GM10248 (cell line): Measurements from ENCODE around the gene IGFBPL1.

Experiments
- CTCF ChIA-PET: fragments of 300-600 bp; sonication (Branson Sonifier 250); formaldehyde crosslinking; extraction: SDS; loops from one replicate; lab custom pipeline; 2021; ENCODE audit warnings: antibody characterized with exemption; lab: Yijun Ruan, JAX
- POLR2A ChIA-PET: fragments of 350-650 bp; sonication (Branson Sonifier 250); formaldehyde crosslinking; extraction: SDS; loops from one replicate; lab custom pipeline; 2020; ENCODE audit warnings: antibody characterized with exemption; lab: Yijun Ruan, JAX
- DNase-seq: peaks from one replicate; pipeline ENCODE4 v3.0.0; 2012; ENCODE audit errors: extremely low spot score
- CTCF ChIP-seq: IDR thresholded peaks from 2 replicates; pipeline ENCODE4 v1.5.1; 2012; ENCODE audit warnings: mild to moderate bottlenecking, low read depth; ENCODE audit errors: extremely low read depth, missing control alignments, control extremely low read depth

The IGFBPL1 gene

GRCh38 chr9:38395653-38396370 is 28.4 kb downstream of the IGFBPL1 start:
- ChIA-PET POLR2A (no interaction called here), CTCF (interaction anchor here (0.8 to 2.2 kb wide), 3 partner anchors 21 to 482 kb away, joined by 3 to 10 read pairs (median 3); no protein-coding TSS in a partner anchor)
- no peak for TF ChIP-seq CTCF
- DNase-seq = no peak

- DNase-seq = no peak
- ChIA-PET POLR2A (no interaction called here), CTCF (interaction anchor here (1.4 kb wide), 1 partner anchor 48 kb away, joined by 3 read pairs; no protein-coding TSS in a partner anchor)
- TF ChIP-seq CTCF = no peak
These were observed 29.8 kb downstream of the IGFBPL1 start for GRCh38 chr9:38394416-38394815.

- no peak for TF ChIP-seq CTCF
These were observed 31.0 kb downstream of the IGFBPL1 start for GRCh38 chr9:38393128-38393796.

GRCh38 chr9:38392235-38393127 is 31.8 kb downstream of the IGFBPL1 start, which contains the start of gene ALDH1B1:
ALDH1B1 (plus strand) TSS chr9:38392702; CDS start chr9:38395749, 3,047 bp downstream.
- TF ChIP-seq CTCF = peak; percentile 39
- ChIA-PET POLR2A (no interaction called here), CTCF (interaction anchor here (0.7 to 2.0 kb wide), 12 partner anchors 7 to 489 kb away, joined by 3 to 7 read pairs (median 4); no protein-coding TSS in a partner anchor)
- DNase-seq = peak; percentile 95

More at GRCh38 chr9:38393128-38393796, 31.0 kb downstream of the IGFBPL1 start:
- ChIA-PET CTCF (interaction anchor here (0.9 to 2.0 kb wide), 12 partner anchors 8 to 490 kb away, joined by 3 to 7 read pairs (median 4); no protein-coding TSS in a partner anchor), POLR2A (no interaction called here)
- no peak for DNase-seq

- POLR2A ChIA-PET = no interaction called here
- no peak for TF ChIP-seq CTCF
- DNase-seq = no peak
- CTCF ChIA-PET = interaction anchor here (2.0 kb wide), 1 partner anchor 10 kb away, joined by 7 read pairs; no protein-coding TSS in a partner anchor
These were observed 32.8 kb downstream of the IGFBPL1 start for GRCh38 chr9:38391278-38392118.
